ENCODE measurements around the gene MINDY1. TPM values are rescaled to one million over a fixed set of nuclear protein-coding genes. Genes with fewer than 3 reads are reported as not detected.

The MINDY1 gene
- total and polyA plus RNA-seq, 9 of the 15 experiments (the other 6 are each of a cell fraction or from before 2014, with no cell fraction given), result 0.49 to 11.0 (median 6.0) TPM

- Histone ChIP-seq H3K4me1 (replicated peaks in 1 of 2; ENCODE audit: control insufficient read depth in 2 of 2, insufficient read depth in 2 of 2, low read length in 2 of 2) (peaks cover 39 to 47% of the 10 kb centered on the region in 2 experiments), H3K27ac (ENCODE audit: extremely low read depth, low read depth, low read length) (no peak overlapping the region), H3K9ac (ENCODE audit: insufficient read depth in 1 of 2, low read depth in 2 of 2, low read length in 2 of 2) (peak overlapping the region in 1 of 2 experiments; percentile 47; a peak in 1 of 4 replicates), H3K4me2 (ENCODE audit: insufficient read depth, low read length) (no peak overlapping the region), H2AFZ (ENCODE audit: low read depth, low read length) (no peak overlapping the region), H3K27me3 (ENCODE audit: control insufficient read depth in 2 of 2, insufficient read depth in 2 of 2, low read length in 2 of 2) (no peaks in the 10 kb centered on the region), H3K79me2 (ENCODE audit: control insufficient read depth, insufficient read depth, low read length) (no peaks in the 10 kb centered on the region), H4K20me1 (replicated peaks; ENCODE audit: control insufficient read depth, insufficient read depth, low read length) (no peaks in the 10 kb centered on the region), H3K9me3 (replicated peaks; ENCODE audit: control insufficient read depth, insufficient read depth, low read depth, low read length) (no peaks in the 10 kb centered on the region), H3K36me3 (ENCODE audit: control insufficient read depth, insufficient read depth, low read length) (peaks cover 11% of the 10 kb centered on the region; the same call in 2 of the 3 replicates), H3K4me3 (no peak overlapping the region), H3K9me1 (ENCODE audit: control insufficient read depth, insufficient read depth, low read length) (no peaks in the 10 kb centered on the region)
- in situ Hi-C loops (cut with MboI) (loop anchor here (5.0 to 10.0 kb wide), 2 partner anchors 432 to 740 kb away; partner anchors contain the start of gene CA14), intact Hi-C loops (cut with micrococcal nuclease) (loop anchor here (5.0 to 10.0 kb wide), 3 partner anchors 162 to 740 kb away; partner anchors contain the start of gene CA14)
- POLR2A ChIA-PET, result interaction anchor here (0.8 to 3.6 kb wide), 3 partner anchors 9 to 15 kb away, joined by 3 to 22 read pairs (median 4); partner anchors contain the start of genes ANXA9 and MINDY1
- DNase-seq (ENCODE audit: extremely low read depth in 1 of 4, low spot score in 3 of 4), result no peak
- CTCF ChIA-PET (ENCODE audit: low intra/inter-chr PET ratio), result interaction anchor here (2.6 kb wide), 1 partner anchor 436 kb away, joined by 9 read pairs; no protein-coding TSS in a partner anchor
- FAIRE-seq, result no peak
- 79% methylated on average over 12 of the region's 20 CpGs for WGBS (ENCODE audit: insufficient coverage, low coverage, missing lambda C conversion rate)
- TF ChIP-seq, protein P1, sequence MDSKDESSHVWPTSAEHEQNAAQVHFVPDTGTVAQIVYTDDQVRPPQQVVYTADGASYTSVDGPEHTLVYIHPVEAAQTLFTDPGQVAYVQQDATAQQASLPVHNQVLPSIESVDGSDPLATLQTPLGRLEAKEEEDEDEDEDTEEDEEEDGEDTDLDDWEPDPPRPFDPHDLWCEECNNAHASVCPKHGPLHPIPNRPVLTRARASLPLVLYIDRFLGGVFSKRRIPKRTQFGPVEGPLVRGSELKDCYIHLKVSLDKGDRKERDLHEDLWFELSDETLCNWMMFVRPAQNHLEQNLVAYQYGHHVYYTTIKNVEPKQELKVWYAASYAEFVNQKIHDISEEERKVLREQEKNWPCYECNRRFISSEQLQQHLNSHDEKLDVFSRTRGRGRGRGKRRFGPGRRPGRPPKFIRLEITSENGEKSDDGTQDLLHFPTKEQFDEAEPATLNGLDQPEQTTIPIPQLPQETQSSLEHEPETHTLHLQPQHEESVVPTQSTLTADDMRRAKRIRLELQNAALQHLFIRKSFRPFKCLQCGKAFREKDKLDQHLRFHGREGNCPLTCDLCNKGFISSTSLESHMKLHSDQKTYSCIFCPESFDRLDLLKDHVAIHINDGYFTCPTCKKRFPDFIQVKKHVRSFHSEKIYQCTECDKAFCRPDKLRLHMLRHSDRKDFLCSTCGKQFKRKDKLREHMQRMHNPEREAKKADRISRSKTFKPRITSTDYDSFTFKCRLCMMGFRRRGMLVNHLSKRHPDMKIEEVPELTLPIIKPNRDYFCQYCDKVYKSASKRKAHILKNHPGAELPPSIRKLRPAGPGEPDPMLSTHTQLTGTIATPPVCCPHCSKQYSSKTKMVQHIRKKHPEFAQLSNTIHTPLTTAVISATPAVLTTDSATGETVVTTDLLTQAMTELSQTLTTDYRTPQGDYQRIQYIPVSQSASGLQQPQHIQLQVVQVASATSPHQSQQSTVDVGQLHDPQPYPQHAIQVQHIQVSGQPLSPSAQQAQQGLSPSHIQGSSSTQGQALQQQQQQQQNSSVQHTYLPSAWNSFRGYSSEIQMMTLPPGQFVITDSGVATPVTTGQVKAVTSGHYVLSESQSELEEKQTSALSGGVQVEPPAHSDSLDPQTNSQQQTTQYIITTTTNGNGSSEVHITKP (IDR thresholded peaks at IDR 0.05; ENCODE audit: partially characterized antibody), result no peak
- TF ChIP-seq, protein P2, sequence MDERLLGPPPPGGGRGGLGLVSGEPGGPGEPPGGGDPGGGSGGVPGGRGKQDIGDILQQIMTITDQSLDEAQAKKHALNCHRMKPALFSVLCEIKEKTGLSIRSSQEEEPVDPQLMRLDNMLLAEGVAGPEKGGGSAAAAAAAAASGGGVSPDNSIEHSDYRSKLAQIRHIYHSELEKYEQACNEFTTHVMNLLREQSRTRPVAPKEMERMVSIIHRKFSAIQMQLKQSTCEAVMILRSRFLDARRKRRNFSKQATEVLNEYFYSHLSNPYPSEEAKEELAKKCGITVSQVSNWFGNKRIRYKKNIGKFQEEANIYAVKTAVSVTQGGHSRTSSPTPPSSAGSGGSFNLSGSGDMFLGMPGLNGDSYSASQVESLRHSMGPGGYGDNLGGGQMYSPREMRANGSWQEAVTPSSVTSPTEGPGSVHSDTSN (CRISPR knock-in tag; IDR thresholded peaks at IDR 0.05; ENCODE audit: low read depth), result no peak
- TF ChIP-seq, protein P2 (tag; conservative IDR thresholded peaks at IDR 0.05; ENCODE audit: low read depth), result no peak
- no peak for TF ChIP-seq WHSC1 (IDR thresholded peaks at IDR 0.05; ENCODE audit: low read length)
- TF ChIP-seq PTTG1 (tag; IDR thresholded peaks at IDR 0.05; ENCODE audit: low read depth), result no peak
- TF ChIP-seq, protein P3, sequence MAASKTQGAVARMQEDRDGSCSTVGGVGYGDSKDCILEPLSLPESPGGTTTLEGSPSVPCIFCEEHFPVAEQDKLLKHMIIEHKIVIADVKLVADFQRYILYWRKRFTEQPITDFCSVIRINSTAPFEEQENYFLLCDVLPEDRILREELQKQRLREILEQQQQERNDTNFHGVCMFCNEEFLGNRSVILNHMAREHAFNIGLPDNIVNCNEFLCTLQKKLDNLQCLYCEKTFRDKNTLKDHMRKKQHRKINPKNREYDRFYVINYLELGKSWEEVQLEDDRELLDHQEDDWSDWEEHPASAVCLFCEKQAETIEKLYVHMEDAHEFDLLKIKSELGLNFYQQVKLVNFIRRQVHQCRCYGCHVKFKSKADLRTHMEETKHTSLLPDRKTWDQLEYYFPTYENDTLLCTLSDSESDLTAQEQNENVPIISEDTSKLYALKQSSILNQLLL (CRISPR knock-in tag; IDR thresholded peaks at IDR 0.05; ENCODE audit: borderline replicate concordance), result no peak
- no peak for TF ChIP-seq ATF7 (IDR thresholded peaks at IDR 0.05)
- no peak for TF ChIP-seq RHOXF2B (CRISPR knock-in tag; conservative IDR thresholded peaks at IDR 0.05)
- no peak for TF ChIP-seq EWSR1 (IDR thresholded peaks at IDR 0.05; ENCODE audit: borderline replicate concordance, low read depth, partially characterized antibody)
- TF ChIP-seq SETDB1 (IDR thresholded peaks at IDR 0.05; ENCODE audit: low read length), result no peak
- no peak for TF ChIP-seq ZNF316 (IDR thresholded peaks at IDR 0.05)
- no peak for TF ChIP-seq HDGF (IDR thresholded peaks at IDR 0.05)
- no peak for TF ChIP-seq ZKSCAN1 (IDR thresholded peaks at IDR 0.05; ENCODE audit: low read depth, low read length)
- no peak for TF ChIP-seq ZNF695 (CRISPR knock-in tag; IDR thresholded peaks at IDR 0.05)
- TF ChIP-seq NCOA1 (IDR thresholded peaks at IDR 0.05; ENCODE audit: low read depth), result no peak
- no peak for ATAC-seq
- no TSS peak for BruUV-seq (replicated peaks)
Observed at GRCh38 chr1:150997126-150997872, 9.4 kb downstream of the MINDY1 start.

Measured in K562 (cell line).